ENCODE measurements around the gene MZB1.

- TF ChIP-seq CTCF (IDR thresholded peaks at IDR 0.05; ENCODE audit: poor library complexity, severe bottlenecking) = no peak
- no peak for TF ChIP-seq POLR2AphosphoS5 (IDR thresholded peaks at IDR 0.05)
- no peak for TF ChIP-seq EZH2 (IDR thresholded peaks at IDR 0.05; ENCODE audit: borderline replicate concordance, insufficient read depth, low read length, poor library complexity, severe bottlenecking)
- TF ChIP-seq SMC3 (conservative IDR thresholded peaks at IDR 0.05; ENCODE audit: poor library complexity) = no peak
Measured at GRCh38 chr5:139419226-139420192, 29.8 kb upstream of the MZB1 start.

All from neural cell (in vitro differentiated cells).